Measurements from ENCODE around the gene YIPF6. TPM values are rescaled to one million over a fixed set of nuclear protein-coding genes. Genes with fewer than 3 reads are reported as not detected.

YIPF6 gene
- total and polyA plus RNA-seq, 2 of the 13 experiments (the other 11 are each of a cell fraction or from before 2014, with no cell fraction given) = 37.8 to 43.6 TPM

- Histone ChIP-seq H4K20me1 (ENCODE audit: insufficient read depth, low read length) (no peaks in the 10 kb centered on the region), H3K79me2 (ENCODE audit: insufficient read depth, low read length) (no peaks in the 10 kb centered on the region), H3K9me3 (ENCODE audit: low read length) (no peaks in the 10 kb centered on the region), H3K36me3 (replicated peaks in 1 of 2; ENCODE audit: control insufficient read depth in 1 of 2, insufficient read depth in 2 of 2, low read length in 2 of 2) (no peaks in the 10 kb centered on the region), H3K4me2 (ENCODE audit: low read depth, low read length) (no peak overlapping the region), H3K9ac (ENCODE audit: insufficient read depth, low read depth, low read length) (no peak overlapping the region), H3K27me3 (ENCODE audit: control insufficient read depth in 1 of 2, insufficient read depth in 2 of 2, low read length in 2 of 2) (no peaks in the 10 kb centered on the region), H3K4me1 (ENCODE audit: insufficient read depth, low read length) (no peaks in the 10 kb centered on the region), H3K4me3 (replicated peaks in 1 of 3; ENCODE audit: insufficient read depth in 1 of 3, low read depth in 2 of 3, low read length in 3 of 3) (no peak overlapping the region), H2AFZ (ENCODE audit: low read length) (no peak overlapping the region), H3K27ac (ENCODE audit: extremely low read length, insufficient read depth, low read length) (no peak overlapping the region)
- BruUV-seq (replicated peaks) = no TSS peak
- ChIA-PET POLR2A (no interaction called here), CTCF (ENCODE audit: low intra/inter-chr PET ratio, low total read pairs) (no interaction called here)
- no peak for FAIRE-seq
- TF ChIP-seq, protein P1, sequence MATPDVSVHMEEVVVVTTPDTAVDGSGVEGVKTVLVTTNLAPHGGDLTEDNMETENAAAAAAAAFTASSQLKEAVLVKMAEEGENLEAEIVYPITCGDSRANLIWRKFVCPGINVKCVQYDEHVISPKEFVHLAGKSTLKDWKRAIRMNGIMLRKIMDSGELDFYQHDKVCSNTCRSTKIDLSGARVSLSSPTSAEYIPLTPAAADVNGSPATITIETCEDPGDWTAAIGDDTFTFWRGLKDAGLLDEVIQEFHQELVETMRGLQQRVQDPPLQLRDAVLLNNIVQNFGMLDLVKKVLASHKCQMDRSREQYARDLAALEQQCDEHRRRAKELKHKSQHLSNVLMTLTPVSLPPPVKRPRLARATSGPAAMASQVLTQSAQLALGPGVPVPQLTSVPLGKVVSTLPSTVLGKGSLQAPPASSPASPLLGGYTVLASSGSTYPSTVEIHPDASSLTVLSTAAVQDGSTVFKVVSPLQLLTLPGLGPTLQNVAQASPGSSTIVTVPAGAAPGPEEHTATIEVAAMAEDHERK (CRISPR knock-in tag; IDR thresholded peaks at IDR 0.05; ENCODE audit: low read depth) = no peak
- TF ChIP-seq NFYB (CRISPR knock-in tag; IDR thresholded peaks at IDR 0.05) (no peak), ZNF230 (CRISPR knock-in tag; IDR thresholded peaks at IDR 0.05) (no peak), PHF21A (CRISPR knock-in tag; IDR thresholded peaks at IDR 0.05) (no peak), ASH2L (IDR thresholded peaks at IDR 0.05; ENCODE audit: insufficient read length, low read depth, low read length) (no peak), ZNF17 (CRISPR knock-in tag; IDR thresholded peaks at IDR 0.05) (no peak), ZFP1 (CRISPR knock-in tag; IDR thresholded peaks at IDR 0.05) (no peak), EP300 (IDR thresholded peaks at IDR 0.05; ENCODE audit: low read depth in 2 of 2, low read length in 2 of 2) (no peak), EP300 (CRISPR knock-in tag; IDR thresholded peaks at IDR 0.05; ENCODE audit: borderline replicate concordance) (no peak), ZNF33A (CRISPR knock-in tag; IDR thresholded peaks at IDR 0.05; ENCODE audit: borderline replicate concordance) (no peak), SAFB2 (CRISPR knock-in tag; IDR thresholded peaks at IDR 0.05; ENCODE audit: borderline replicate concordance, low read depth) (no peak), TBX3 (IDR thresholded peaks at IDR 0.05; ENCODE audit: borderline replicate concordance) (no peak)
- TF ChIP-seq, protein P2, sequence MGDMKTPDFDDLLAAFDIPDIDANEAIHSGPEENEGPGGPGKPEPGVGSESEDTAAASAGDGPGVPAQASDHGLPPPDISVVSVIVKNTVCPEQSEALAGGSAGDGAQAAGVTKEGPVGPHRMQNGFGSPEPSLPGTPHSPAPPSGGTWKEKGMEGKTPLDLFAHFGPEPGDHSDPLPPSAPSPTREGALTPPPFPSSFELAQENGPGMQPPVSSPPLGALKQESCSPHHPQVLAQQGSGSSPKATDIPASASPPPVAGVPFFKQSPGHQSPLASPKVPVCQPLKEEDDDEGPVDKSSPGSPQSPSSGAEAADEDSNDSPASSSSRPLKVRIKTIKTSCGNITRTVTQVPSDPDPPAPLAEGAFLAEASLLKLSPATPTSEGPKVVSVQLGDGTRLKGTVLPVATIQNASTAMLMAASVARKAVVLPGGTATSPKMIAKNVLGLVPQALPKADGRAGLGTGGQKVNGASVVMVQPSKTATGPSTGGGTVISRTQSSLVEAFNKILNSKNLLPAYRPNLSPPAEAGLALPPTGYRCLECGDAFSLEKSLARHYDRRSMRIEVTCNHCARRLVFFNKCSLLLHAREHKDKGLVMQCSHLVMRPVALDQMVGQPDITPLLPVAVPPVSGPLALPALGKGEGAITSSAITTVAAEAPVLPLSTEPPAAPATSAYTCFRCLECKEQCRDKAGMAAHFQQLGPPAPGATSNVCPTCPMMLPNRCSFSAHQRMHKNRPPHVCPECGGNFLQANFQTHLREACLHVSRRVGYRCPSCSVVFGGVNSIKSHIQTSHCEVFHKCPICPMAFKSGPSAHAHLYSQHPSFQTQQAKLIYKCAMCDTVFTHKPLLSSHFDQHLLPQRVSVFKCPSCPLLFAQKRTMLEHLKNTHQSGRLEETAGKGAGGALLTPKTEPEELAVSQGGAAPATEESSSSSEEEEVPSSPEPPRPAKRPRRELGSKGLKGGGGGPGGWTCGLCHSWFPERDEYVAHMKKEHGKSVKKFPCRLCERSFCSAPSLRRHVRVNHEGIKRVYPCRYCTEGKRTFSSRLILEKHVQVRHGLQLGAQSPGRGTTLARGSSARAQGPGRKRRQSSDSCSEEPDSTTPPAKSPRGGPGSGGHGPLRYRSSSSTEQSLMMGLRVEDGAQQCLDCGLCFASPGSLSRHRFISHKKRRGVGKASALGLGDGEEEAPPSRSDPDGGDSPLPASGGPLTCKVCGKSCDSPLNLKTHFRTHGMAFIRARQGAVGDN (CRISPR knock-in tag; IDR thresholded peaks at IDR 0.05) = no peak
- TF ChIP-seq, protein P3, sequence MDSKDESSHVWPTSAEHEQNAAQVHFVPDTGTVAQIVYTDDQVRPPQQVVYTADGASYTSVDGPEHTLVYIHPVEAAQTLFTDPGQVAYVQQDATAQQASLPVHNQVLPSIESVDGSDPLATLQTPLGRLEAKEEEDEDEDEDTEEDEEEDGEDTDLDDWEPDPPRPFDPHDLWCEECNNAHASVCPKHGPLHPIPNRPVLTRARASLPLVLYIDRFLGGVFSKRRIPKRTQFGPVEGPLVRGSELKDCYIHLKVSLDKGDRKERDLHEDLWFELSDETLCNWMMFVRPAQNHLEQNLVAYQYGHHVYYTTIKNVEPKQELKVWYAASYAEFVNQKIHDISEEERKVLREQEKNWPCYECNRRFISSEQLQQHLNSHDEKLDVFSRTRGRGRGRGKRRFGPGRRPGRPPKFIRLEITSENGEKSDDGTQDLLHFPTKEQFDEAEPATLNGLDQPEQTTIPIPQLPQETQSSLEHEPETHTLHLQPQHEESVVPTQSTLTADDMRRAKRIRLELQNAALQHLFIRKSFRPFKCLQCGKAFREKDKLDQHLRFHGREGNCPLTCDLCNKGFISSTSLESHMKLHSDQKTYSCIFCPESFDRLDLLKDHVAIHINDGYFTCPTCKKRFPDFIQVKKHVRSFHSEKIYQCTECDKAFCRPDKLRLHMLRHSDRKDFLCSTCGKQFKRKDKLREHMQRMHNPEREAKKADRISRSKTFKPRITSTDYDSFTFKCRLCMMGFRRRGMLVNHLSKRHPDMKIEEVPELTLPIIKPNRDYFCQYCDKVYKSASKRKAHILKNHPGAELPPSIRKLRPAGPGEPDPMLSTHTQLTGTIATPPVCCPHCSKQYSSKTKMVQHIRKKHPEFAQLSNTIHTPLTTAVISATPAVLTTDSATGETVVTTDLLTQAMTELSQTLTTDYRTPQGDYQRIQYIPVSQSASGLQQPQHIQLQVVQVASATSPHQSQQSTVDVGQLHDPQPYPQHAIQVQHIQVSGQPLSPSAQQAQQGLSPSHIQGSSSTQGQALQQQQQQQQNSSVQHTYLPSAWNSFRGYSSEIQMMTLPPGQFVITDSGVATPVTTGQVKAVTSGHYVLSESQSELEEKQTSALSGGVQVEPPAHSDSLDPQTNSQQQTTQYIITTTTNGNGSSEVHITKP (CRISPR knock-in tag; IDR thresholded peaks at IDR 0.05; ENCODE audit: low read depth) = no peak
- TF ChIP-seq, protein P4, sequence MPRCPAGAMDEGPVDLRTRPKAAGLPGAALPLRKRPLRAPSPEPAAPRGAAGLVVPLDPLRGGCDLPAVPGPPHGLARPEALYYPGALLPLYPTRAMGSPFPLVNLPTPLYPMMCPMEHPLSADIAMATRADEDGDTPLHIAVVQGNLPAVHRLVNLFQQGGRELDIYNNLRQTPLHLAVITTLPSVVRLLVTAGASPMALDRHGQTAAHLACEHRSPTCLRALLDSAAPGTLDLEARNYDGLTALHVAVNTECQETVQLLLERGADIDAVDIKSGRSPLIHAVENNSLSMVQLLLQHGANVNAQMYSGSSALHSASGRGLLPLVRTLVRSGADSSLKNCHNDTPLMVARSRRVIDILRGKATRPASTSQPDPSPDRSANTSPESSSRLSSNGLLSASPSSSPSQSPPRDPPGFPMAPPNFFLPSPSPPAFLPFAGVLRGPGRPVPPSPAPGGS (CRISPR knock-in tag; IDR thresholded peaks at IDR 0.05) = no peak
- WGBS (ENCODE audit: low lambda C conversion rate) = 49% methylated on average over 3 of the region's 3 CpGs
- no peak for DNase-seq (ENCODE audit: low spot score)
- ATAC-seq = no peak
- intact Hi-C loops (cut with micrococcal nuclease; ENCODE audit: unreplicated experiment) (no loop called here), in situ Hi-C loops (cut with HindIII; ENCODE audit: extremely low pct_ligation_motif_present, low pct_unique_long_range_greater_than_20kb) (no loop called here)
Observed at GRCh38 chrX:68550193-68550592, 51.3 kb downstream of the YIPF6 start.

All from HepG2 (cell line).